ENCODE data around the gene GATAD1. TPM values are rescaled to one million over a fixed set of nuclear protein-coding genes. Genes with fewer than 3 reads are reported as not detected.
A peak's percentile ranks its signal among the peaks of the same experiment; 100 is the strongest.

The GATAD1 gene
- total and polyA plus RNA-seq, 2 of the 13 experiments (the other 11 are each of a cell fraction or from before 2014, with no cell fraction given), result 20.6 to 42.1 TPM

DNA sequence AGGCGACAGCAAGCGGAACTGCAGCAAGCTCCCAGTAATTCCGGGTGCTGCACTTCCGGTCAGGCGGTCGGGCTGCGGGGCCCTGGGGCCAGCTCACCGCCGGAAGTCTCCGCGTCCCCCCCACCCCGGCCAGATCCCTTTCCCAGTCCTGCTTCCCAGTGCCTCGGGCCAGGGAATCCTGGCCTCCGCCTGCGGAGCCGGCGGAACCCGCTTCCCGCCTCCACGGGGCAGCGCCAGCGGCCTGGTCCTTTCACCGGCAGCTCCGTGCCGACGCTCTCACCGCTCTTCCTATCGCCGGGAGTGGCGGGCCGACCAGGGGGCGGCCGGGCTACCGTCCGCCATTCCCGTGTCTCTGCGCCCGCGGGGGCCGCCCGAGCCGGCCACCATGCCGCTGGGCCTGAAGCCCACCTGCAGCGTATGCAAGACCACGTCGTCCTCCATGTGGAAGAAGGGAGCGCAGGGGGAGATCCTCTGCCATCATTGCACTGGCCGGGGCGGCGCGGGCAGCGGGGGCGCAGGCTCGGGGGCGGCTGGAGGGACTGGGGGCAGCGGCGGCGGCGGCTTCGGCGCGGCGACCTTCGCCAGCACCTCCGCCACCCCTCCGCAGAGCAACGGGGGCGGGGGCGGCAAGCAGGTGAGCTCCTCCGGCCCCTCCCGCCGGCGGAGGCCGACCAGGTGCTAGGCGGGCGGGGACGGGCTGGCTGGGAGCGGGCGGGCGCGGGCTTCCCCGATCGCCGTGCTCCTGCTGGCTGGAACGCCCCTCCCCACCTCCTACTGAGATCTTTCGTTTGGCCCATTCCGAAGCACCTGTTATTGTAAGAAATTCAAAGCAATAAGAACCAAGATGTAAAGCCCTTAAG lies at the start of gene GATAD1 (continued):
- TF ChIP-seq, protein P1, sequence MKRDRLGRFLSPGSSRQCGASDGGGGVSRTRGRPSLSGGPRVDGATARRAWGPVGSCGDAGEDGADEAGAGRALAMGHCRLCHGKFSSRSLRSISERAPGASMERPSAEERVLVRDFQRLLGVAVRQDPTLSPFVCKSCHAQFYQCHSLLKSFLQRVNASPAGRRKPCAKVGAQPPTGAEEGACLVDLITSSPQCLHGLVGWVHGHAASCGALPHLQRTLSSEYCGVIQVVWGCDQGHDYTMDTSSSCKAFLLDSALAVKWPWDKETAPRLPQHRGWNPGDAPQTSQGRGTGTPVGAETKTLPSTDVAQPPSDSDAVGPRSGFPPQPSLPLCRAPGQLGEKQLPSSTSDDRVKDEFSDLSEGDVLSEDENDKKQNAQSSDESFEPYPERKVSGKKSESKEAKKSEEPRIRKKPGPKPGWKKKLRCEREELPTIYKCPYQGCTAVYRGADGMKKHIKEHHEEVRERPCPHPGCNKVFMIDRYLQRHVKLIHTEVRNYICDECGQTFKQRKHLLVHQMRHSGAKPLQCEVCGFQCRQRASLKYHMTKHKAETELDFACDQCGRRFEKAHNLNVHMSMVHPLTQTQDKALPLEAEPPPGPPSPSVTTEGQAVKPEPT (CRISPR knock-in tag; IDR thresholded peaks at IDR 0.05; ENCODE audit: low read depth), result peak; percentile 85
- no peak for TF ChIP-seq CENPT (CRISPR knock-in tag; IDR thresholded peaks at IDR 0.05; ENCODE audit: low read depth)
- TF ChIP-seq ARHGAP35 (CRISPR knock-in tag; IDR thresholded peaks at IDR 0.05; ENCODE audit: borderline replicate concordance), result peak; percentile 81; the same call in 1 of the 2 replicates
- TF ChIP-seq RBFOX2 (IDR thresholded peaks at IDR 0.05; ENCODE audit: low read depth, low read length), result peak; percentile 98
- peak; percentile 78; the same call in 1 of the 2 replicates for TF ChIP-seq ZNF788 (CRISPR knock-in tag; IDR thresholded peaks at IDR 0.05; ENCODE audit: borderline replicate concordance)
- TF ChIP-seq ASH2L (IDR thresholded peaks at IDR 0.05; ENCODE audit: insufficient read length, low read depth, low read length), result no peak
- TF ChIP-seq NKX3-1 (CRISPR knock-in tag; IDR thresholded peaks at IDR 0.05), result 0 out of 2 replicates have a peak, but pooled peaks have one; percentile 30
- peak; percentile 33; the same call in 1 of the 2 replicates for TF ChIP-seq ZNF235 (CRISPR knock-in tag; IDR thresholded peaks at IDR 0.05; ENCODE audit: borderline replicate concordance)
- peak; percentile 94 for TF ChIP-seq GATAD1 (CRISPR knock-in tag; IDR thresholded peaks at IDR 0.05)
- no peak for TF ChIP-seq ZNF569 (CRISPR knock-in tag; IDR thresholded peaks at IDR 0.05; ENCODE audit: borderline replicate concordance)
- 0 out of 2 replicates have a peak, but pooled peaks have one; percentile 35 for TF ChIP-seq PCBP1 (IDR thresholded peaks at IDR 0.05; ENCODE audit: borderline replicate concordance, low read depth, low read length)
- TF ChIP-seq ZNF484 (CRISPR knock-in tag; IDR thresholded peaks at IDR 0.05; ENCODE audit: borderline replicate concordance, low read depth), result no peak
- TF ChIP-seq ZFP82 (CRISPR knock-in tag; IDR thresholded peaks at IDR 0.05; ENCODE audit: borderline replicate concordance), result no peak; the same call in 1 of the 2 replicates
- no peak for TF ChIP-seq ZNF780A (CRISPR knock-in tag; IDR thresholded peaks at IDR 0.05)
- peak; percentile 54; the same call in 1 of the 2 replicates for TF ChIP-seq ZNF614 (CRISPR knock-in tag; IDR thresholded peaks at IDR 0.05; ENCODE audit: borderline replicate concordance)
- TF ChIP-seq ZNF180 (CRISPR knock-in tag; IDR thresholded peaks at IDR 0.05; ENCODE audit: borderline replicate concordance, low read depth), result peak; percentile 45; the same call in 1 of the 2 replicates
- TF ChIP-seq NPAS2 (CRISPR knock-in tag; IDR thresholded peaks at IDR 0.05; ENCODE audit: borderline replicate concordance), result no peak
- TF ChIP-seq ZBTB46 (CRISPR knock-in tag; IDR thresholded peaks at IDR 0.05; ENCODE audit: borderline replicate concordance), result no peak
- peak; percentile 47; the same call in 1 of the 2 replicates for TF ChIP-seq GATA4 (IDR thresholded peaks at IDR 0.05; ENCODE audit: borderline replicate concordance, low read depth)
- TF ChIP-seq ZBTB42 (CRISPR knock-in tag; IDR thresholded peaks at IDR 0.05), result no peak; the same call in 1 of the 2 replicates
- no peak for TF ChIP-seq TIGD3 (CRISPR knock-in tag; IDR thresholded peaks at IDR 0.05; ENCODE audit: borderline replicate concordance)
- no peak for TF ChIP-seq ZNF354B (CRISPR knock-in tag; IDR thresholded peaks at IDR 0.05)
- 0 out of 2 replicates have a peak, but pooled peaks have one; percentile 17 for TF ChIP-seq RARA (CRISPR knock-in tag; IDR thresholded peaks at IDR 0.05)
- TF ChIP-seq PHF21A (CRISPR knock-in tag; IDR thresholded peaks at IDR 0.05), result peak; percentile 81
